Ecto neural progenitor cell (in vitro differentiated cells): ENCODE measurements around the gene THSD1.

Experiments used
- DNase-seq: peaks from one replicate; pipeline ENCODE4 v3.0.0-alpha.2; 2018; ENCODE audit warnings: low spot score

THSD1 gene, protein sequence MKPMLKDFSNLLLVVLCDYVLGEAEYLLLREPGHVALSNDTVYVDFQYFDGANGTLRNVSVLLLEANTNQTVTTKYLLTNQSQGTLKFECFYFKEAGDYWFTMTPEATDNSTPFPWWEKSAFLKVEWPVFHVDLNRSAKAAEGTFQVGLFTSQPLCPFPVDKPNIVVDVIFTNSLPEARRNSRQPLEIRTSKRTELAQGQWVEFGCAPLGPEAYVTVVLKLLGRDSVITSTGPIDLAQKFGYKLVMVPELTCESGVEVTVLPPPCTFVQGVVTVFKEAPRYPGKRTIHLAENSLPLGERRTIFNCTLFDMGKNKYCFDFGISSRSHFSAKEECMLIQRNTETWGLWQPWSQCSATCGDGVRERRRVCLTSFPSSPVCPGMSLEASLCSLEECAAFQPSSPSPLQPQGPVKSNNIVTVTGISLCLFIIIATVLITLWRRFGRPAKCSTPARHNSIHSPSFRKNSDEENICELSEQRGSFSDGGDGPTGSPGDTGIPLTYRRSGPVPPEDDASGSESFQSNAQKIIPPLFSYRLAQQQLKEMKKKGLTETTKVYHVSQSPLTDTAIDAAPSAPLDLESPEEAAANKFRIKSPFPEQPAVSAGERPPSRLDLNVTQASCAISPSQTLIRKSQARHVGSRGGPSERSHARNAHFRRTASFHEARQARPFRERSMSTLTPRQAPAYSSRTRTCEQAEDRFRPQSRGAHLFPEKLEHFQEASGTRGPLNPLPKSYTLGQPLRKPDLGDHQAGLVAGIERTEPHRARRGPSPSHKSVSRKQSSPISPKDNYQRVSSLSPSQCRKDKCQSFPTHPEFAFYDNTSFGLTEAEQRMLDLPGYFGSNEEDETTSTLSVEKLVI

DNA sequence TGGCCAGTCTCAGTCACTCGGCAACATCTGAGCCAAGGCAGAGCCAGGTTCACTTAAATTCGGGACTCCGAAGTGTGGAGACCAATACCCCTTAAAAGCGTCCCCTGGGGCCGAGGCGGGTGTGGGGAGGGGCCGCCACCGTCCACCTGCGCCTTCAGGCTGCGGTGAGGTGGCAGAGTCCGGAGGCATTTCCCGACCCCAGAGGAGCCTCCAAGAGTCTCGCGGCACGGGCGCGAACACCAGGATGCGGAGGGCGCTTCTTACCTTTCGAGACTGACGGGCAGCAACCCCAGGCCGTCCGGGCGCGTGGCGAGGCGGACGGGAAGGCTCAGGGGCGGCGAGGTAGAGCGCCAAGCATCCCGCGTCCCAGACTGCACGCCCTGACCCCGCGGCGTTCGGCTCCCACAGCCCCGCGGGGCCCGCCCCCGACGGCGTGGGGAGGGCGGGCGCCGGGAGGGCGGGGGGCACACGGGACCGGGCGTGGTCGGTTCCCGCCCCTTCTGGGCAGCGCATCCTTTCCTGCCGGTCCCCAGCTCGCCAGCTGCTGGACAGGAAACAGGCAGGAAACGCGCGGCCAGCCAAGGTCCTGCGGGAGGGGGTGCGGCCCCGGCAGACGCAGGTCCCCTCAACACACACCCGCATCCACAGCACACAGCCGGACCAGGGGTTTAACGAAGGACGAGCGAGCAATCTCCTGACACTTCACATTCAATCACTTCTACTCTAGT, at the start of gene THSD1:
Gene THSD1, minus strand, starts transcription at position 406 of the 728 bp plus-strand sequence. CDS start 3,572 bp downstream, outside the sequence.
- DNase-seq: peak; percentile 62

DNA sequence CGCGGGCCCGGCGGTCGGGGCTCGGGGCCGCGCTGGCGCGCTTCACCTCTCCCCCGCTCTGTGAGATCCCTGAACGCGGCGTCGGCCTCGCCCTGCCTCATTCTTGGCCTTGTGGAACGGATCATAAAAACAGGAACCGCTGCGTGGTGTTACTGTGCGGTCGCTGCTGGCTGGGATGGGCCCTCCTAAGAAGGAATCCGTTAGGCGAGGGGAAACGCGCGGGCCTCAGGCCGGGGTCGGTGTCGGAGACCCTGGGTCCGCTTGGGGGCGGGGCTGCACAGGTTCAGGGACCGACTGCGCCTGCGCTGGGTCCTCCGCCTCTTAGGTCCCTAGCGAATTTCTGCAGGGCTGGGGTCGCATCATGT, 49.7 kb upstream of the THSD1 start:
- DNase-seq: peak; percentile 92

DNA sequence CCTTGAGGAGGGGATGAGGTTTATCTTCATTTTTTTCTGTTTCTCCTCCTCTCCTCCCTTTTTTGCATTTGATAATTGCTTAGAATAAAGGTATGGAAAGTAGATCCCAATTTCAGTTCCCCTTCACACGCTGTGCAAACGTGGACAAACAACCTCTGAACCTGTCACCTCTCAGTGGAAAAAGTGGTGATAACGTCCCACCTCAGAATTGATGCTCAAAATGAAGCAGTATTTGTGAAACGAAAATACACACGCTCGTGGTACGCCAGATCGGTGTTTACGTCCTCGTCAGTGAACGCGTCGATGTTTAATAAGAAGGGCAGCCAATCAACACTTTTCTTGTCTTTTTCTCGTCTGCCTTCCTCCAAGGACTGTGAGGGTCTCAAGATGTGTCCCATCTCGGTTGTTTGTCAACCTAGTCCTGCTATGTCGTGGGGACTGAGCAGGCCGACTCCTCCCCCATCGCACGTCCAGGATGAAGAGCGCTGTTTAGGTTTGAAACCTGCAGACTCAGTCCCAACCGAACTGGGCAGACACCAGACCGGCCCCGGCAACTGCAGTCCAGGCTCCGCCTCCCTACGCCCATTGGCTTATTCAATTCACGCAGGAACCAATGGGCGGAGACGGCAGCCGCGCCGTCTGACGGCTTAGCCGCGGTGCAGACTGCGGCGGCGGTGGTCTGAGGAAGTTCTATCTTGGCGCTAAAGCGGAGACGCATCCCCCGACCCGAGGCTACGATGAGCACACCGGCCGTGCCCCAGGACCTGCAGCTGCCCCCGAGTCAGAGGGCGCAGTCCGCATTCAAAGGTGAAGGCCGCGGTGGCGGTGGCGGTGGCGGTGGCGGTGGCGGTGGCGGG, 49.1 kb upstream of the THSD1 start, which contains the start of gene CKAP2:
Gene CKAP2, plus strand, starts transcription at position 659 of the 857 bp plus-strand sequence. Its CDS starts 79 bp downstream, at position 738.
- peak; percentile 96 for DNase-seq

DNA sequence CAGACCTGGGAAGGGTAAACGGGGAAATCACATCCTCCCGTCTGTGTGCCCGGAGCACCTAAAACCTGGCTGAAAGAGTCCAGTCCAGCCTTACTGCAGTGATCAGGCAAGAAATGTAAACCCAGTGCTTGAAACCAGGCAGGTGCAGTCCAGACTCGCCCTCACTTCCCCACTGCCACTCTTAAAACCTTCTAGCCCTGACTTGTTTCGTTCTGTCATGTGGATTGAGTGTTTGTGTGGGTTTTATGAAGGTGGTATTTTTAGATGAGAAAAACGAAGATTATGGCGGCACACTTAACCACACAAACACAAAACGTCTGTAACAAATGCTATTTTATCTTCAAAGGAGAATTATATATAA, 48.5 kb upstream of the THSD1 start:
- DNase-seq: peak; percentile 47

DNA sequence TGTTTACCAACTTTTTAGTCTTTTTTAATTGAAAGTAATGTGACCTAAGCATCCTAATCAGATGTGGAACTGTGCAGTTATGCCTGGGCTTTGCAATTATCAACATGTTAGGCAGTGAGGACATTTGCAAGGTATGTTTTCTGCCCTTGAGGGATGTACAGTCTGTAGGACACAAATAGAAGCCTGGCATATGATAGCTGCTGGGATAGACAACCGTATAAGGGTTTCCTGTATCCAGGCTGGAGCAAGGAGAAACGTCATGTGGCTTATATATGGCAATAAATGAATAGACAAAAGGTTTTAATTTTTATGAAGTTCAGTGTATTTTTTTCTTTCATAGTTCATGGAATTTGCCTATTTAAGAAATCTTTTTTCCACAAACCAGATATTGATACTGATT, 46.5 kb upstream of the THSD1 start:
- DNase-seq: no peak

DNA sequence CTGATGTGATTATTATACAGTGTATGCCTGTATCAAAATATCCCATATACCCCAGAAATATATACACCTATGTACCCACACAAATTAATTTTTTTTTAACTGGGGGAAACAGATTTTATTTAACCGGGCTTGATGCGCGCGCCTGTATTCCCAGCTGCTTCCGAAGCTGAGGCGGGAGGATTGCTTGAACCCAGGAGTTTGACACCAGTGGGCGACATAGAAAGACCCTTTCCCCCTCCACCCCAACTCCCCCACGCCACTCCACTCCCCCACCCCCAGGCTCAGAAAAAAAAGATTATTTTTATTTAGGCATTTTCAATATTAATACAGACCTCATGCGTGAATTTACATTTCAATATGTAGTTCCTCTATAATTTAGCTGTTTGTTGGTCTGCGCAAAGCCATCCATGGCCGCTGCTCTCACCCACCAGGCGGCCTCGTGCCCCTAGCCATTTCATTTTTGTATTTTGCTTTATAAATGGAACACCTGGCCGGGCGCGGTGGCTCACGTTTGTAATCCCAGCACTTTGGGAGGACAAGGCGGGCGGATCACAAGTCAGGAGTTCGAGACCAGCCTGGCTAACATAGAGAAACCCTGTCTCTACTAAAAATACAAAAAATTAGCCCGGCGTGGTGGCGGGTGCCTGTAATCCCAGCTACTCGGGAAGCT, 45.3 kb upstream of the THSD1 start:
- no peak for DNase-seq

DNA sequence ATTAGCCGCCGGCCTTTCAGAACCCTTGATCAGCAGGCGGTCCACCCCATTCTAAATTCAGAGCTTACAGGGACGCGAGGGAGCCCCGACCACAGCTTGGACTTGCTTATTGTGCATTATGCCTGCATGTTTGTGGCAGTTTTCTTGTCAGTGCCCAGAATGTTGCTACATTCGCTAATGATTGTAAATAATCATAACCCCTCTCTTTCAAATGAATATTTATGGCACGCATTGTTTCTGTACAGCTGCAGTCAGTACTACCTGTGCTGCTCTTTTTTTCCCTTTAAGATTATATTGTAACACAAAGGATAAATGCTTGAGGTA, 44.8 kb upstream of the THSD1 start:
- no peak for DNase-seq

DNA sequence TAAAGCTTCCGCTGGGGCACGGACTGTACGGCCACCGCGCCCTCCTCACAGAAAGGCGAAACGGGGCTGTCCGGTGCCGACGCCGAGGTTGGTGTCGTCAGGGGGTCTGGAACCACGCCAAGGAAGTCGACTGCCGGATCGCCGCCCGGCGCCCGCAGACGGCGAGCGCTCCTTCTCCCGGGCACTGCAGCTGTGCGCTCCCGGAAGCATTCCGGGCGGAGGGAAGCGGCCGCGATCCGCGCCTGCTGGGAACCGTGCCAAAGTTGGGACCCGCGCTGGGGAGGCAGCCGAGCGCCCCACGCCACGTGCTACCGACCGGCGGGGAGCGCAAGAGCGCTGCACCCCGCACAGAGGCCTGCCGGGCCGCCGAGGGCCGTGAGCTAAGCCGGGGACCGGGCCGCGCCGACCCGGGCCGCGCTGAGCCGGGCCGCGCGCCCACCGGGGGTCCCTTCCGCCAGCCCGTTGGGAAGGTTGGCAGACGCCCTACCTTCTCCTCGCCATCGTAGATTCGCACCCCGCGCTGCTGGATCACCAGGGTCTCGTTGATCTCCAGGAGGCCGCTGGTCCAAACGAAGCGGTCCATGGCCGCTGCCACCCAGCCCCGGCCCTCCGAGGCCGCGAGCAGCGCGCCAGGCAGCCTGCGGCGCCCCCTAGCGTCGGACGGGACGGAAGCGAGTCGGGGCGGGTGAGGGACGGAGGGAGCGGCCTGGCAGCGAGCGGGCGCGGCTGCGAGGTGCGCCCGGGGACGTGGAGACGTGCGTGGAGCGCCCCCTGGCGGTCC, 44.2 kb upstream of the THSD1 start, which contains the start of gene VPS36:
Gene VPS36, minus strand, starts transcription at position 623 of the 781 bp plus-strand sequence. Its CDS starts 40 bp downstream, at position 583.
- peak; percentile 97 for DNase-seq

DNA sequence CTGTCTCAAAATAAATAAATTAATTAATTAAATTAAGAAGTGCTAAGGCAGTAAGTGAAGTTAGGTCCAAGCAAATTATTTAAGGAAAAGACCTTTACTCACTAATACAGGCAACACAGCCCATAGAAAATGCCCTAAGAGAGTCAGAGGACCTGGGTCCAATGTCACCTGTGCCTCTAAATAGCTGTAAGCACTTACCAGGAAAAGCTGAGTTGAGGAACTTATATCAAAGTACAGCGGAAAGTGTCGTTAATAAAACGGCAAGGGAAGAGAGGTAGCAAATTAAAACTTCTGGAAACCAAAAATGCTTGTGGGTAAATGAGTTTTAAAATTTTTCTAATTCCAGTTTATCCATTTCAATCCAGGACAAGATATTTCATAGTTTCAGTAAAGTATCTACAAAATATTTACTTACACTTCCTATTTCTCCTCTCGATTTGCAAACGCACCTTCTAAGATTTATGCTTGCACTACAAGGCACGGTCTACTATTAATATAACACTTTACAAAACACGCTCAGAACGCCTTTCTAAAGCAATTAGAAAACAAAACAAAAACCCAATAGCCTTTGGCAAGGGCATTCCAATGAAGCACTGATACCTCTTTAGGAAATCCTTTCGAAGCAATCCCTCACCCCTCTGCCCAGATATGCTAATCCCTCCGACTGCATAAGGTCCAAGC, 43.5 kb upstream of the THSD1 start:
- no peak for DNase-seq

DNA sequence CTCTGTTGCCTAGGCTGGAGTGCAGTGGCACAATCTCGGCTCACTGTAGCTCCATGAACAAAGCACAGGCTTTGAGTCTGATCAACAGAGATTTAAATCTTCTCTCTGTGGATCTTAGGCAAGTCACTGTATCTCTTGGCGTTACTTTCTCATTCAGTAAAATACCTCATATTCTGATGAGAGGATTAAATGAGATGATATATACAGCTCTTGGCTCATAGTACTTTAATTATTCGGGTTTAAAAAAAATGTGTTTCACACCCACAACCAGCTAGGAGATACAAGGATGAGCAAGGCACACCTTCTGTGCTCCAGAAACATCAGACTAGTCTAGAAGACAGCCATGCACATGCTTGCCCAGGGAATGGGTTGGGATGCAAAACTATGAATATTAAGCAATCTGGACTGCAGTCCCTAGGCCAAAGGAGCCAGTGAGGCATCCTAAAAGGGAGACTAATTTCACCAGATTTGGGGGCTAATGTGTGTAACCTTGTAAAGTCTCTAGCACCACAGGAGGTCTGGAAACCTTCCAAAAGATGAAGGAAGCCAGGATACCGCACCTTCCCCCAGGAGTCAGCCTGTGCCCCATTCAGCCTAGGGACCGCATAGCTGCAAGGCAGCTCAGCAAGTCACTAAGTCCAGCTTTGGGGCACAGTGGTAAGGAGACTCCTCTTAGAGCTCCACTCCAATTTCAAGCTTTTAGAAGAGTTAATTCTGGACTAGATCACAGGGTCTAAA, 42.0 kb upstream of the THSD1 start:
- no peak for DNase-seq

DNA sequence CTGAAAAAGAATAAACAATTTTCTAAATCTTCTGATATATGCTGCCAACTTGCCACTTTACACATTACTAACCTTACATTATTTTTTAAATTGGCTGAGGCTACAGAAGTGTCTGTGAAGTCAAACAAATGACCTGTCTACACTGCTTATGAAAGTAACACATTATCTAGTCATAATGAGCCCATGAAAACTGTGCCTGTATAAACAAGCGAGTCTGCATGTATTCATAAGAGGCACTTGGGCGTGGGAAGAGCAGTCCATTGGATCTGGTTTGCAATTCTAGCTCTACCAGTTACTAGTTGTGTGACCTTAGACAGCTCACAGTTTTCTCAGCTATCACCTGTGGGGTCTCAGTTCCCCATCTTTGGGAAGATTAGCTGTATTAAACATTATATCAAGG, 41.4 kb upstream of the THSD1 start:
- DNase-seq: no peak

DNA sequence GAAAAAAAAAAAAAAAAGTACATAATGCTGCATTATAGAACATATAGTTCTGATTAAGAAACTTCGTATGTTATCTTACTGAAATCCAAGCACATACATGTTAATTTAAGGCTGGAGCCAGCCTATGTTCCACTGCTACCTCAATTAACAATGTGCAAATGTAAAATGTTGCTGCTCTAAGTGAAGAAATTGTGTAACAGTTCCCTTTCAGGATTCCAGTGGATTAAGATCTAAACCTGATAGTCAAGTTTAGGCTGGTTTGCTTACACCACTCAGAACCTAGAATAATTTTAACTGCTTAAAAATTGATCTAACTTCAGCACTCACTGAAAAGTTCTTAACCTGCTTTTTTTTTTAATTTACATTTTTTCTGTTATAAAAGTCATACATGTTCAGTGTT, 40.3 kb upstream of the THSD1 start:
- DNase-seq: no peak

DNA sequence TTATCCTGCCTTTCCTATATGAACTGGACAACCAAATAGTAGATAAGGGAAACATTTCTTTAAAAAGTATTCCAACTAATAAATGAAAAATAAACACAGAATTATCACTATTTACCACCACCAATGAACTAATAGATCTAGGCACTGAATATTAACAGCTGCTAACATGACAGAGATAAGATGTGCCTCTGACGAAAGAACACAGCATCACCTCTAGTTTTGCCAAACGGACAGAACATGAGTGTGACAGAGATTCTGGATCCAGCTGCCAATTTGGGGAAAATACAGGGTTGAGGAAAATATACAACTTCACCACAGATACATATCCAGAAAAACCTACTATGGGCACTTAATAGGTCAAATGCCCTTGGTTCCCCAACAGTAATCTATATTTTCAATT, 26.5 kb upstream of the THSD1 start:
- DNase-seq: no peak

DNA sequence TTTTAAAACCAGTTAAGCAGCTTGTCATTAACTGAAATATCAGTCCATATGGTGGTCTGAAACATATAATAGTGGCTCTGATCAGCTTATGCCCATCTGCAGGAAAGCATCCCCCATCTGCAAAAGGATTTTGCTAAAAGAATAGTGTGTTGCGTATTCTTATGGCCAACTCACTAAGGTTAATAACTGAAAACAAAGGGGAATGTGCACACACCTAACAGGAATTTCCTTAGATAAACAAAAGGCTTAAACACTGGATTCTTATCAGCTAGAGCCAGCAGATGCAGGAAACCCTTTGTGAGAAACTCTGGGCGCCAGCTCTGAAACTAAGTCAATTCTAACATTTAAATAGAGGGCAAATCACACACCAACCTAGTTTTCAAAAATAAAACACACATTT, 22.3 kb upstream of the THSD1 start:
- DNase-seq: no peak

DNA sequence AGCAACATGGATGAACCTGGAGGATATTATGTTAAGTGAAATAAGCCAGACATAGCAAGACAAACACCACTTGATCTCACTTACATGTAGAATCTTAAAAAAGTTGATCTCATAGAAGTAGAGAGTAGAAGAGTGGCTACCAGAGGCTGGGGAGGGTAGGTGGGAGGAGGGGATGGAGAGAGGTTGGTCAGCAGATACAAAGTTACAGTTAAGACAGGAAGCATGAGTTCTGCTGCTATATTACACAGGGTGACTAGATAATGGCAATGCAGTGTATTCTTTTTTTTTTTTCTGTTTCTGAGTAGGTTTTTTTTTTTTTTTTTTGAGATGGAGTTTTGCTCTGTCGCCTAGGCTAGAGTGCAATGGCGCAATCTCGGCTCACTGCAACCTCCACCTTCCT, 15.2 kb upstream of the THSD1 start:
- no peak for DNase-seq

DNA sequence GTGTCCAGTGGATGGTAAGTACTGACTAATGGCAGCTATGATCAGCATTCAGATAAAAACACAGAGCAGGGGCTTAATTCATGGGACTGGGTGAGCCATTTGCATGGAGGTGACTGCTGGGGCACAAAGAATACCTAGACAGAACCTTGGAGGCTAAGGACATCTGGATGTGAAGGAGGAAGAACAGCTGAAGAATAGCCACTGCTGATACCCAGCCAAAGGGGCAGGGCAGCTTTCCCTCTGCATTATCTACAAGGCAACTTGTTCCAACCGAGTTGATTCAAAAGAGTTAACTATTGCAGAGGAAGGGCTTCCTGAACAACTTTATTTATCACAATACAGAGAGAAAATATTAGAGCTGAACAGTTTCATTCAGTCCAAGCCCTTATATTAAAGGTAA, 13.1 kb upstream of the THSD1 start:
- DNase-seq: no peak

DNA sequence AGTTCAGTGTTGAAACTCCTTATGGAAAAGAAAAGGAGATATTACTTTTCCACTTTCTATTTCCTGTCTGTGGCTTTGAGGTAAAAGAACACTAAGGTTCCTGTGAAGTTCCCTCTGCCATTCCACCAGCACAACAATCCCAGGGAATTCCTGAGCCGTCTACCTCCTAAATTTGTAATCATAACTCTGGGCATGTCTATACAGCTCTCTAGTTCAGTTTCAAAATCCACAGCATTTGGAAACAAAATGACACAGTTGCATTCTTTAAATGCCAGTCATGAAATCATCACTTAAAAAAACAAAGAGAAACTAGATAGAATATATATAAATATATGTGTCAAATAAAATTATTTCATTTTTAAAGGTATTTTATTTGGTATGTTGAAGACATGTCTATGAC, 9.0 kb upstream of the THSD1 start:
- no peak for DNase-seq

DNA sequence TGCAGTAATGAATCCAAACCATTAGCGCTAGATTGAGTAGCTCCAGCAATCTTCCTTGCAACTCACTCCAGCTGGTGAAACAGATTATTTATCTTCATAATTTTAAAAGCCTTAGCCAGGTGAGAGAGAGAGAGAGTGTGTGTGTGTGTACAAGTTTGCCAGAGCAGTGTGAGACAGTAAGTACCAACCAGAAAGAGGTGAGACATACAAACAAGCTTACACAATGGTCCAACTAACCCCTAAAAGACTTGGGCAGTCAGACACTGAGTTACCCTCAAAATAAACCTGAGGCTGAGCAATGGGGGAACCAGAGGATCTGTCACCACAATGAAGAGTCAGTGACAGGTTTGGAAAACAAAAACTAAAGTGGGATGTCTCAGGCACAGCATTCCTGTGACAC, 8.1 kb upstream of the THSD1 start:
- no peak for DNase-seq

DNA sequence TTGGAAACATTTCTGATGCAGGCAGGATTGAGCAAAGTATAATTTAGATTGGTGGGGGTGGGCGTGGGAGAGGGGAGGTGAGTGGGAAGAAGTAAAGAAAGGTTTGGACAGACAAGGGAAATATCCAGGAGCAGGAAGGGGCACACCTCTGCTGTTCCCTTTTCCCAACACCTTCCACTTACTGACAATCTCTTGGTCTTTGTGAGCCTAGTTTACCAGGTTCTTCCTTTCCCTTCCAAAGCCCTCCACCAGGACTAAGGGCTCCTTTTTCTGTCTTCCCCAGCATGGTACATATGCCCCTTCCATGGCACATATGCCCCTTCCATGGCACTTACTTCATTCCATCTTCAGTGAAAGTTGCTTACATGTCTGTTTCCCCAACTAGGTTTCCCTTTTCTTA, 6.2 kb upstream of the THSD1 start:
- no peak for DNase-seq
